ENCODE results near the gene PLRG1.

The PLRG1 gene

DNA sequence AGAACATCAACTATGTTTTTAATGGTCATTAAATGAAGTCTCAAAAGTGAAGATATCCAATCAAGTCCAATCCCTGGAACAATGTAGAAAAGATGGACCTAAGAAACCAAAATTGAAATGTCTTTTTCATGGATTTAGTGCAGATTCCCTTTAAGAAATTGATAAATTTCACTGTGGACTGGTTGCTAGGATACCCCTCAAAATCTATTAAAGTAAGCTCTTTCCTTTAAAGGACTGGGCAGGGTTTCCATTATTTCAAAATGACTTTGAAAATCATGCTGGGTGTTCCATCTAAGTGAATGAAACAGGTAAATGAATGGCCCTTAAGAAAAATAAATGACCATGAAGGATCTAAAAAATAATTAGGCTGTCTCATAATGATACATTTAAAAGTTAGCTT lies 28.6 kb downstream of the PLRG1 start:
- no peak for DNase-seq (ENCODE audit: low read depth, low spot score)

GRCh38 chr4:154519214-154519613 lies 31.0 kb downstream of the PLRG1 start:
- DNase-seq (ENCODE audit: low read depth, low spot score) = no peak

DNA sequence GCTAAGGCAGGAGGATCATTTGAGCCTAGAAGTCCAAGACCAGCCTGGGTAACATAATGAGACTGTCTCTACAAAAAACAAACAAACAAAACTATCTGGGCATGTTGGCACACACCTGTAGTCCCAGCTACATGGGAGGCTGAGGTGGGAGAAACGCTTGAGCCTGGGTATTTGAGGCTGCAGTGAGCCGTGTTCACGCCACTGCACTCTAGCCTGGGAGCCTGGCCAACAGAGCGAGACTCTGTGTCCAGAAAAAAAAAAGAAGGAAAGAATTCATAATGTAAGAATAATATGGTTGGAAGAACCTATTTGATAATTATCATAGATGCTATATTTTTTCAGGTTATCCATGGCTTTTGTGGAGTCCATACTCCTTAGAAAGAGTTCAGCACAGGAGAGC lies 32.6 kb downstream of the PLRG1 start:
- DNase-seq (ENCODE audit: low read depth, low spot score) = no peak

GRCh38 chr4:154516318-154517029 lies 33.7 kb downstream of the PLRG1 start:
- DNase-seq (ENCODE audit: low read depth, low spot score) = no peak

DNA sequence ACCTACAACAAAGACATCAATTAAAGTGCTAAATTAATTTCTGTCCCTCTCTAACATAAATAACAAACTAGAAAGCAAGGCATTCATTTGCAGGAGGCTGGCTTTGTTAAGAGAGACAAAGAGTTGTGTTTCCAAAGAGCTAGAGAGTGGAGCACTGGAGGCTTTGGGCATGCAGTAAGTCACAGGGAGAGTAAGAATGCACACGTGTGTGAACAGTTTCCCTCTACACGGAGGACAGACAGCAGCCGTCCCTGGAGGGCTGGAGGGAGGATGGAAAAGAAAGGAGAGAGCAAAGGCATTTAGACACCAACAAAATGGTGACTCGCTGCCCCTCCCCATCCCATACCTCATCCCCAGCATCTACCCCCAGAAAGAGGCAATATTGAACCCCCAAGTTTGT lies 38.2 kb downstream of the PLRG1 start:
- no peak for DNase-seq (ENCODE audit: low read depth, low spot score)

GRCh38 chr4:154511548-154511947 lies 38.7 kb downstream of the PLRG1 start:
- DNase-seq (ENCODE audit: low read depth, low spot score) = no peak

GRCh38 chr4:154507156-154507555 lies 43.0 kb downstream of the PLRG1 start:
- DNase-seq (ENCODE audit: low read depth, low spot score) = no peak

DNA sequence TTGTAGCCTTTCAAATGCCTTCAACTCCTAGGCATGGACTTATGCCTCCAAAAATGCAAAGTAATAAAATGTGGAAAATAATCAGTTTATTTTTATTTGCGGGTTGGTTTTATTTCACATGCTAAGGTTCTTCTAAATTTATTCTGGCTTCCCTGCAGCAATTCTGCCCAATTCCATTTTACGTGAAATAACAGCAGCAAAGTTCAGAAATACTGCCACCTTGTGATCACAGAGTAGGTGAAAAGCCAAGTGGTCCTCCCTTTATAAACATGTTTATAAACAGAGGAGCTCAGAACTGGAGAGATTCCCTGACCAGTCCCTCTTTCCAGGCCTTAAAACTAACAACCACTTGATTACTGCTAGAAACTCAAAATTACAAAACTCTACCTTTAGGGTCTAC lies 43.9 kb downstream of the PLRG1 start:
- DNase-seq (ENCODE audit: low read depth, low spot score) = peak; percentile 70

GRCh38 chr4:154503598-154503997 lies 46.6 kb downstream of the PLRG1 start:
- peak; percentile 23 for DNase-seq (ENCODE audit: low read depth, low spot score)

GRCh38 chr4:154502111-154502510 lies 48.1 kb downstream of the PLRG1 start:
- no peak for DNase-seq (ENCODE audit: low read depth, low spot score)

GRCh38 chr4:154497889-154498288 lies 52.3 kb downstream of the PLRG1 start:
- peak; percentile 66 for DNase-seq (ENCODE audit: low read depth, low spot score)

DNA sequence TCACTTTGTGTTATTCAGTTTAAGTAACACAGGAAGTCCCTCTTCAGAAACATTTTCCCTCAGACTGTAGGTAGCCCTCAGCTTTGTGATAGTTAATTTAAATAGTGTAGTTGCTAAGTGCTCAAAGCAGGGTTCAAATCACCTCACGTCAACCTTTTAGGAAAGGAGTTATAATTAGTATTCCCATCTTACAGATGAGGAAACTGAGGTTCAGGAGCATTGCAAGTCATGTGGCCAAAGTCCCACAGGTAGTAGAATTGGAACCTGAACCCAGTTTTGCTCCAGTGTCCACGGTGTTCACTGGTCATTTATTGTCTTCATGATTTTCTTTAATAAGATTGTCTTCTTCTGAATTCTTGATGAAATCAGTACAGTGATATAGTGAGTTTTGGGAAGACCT lies 54.3 kb downstream of the PLRG1 start:
- DNase-seq (ENCODE audit: low read depth, low spot score) = no peak

- no peak for DNase-seq (ENCODE audit: low read depth, low spot score)
These were observed 57.9 kb downstream of the PLRG1 start for GRCh38 chr4:154492288-154492687.

DNA sequence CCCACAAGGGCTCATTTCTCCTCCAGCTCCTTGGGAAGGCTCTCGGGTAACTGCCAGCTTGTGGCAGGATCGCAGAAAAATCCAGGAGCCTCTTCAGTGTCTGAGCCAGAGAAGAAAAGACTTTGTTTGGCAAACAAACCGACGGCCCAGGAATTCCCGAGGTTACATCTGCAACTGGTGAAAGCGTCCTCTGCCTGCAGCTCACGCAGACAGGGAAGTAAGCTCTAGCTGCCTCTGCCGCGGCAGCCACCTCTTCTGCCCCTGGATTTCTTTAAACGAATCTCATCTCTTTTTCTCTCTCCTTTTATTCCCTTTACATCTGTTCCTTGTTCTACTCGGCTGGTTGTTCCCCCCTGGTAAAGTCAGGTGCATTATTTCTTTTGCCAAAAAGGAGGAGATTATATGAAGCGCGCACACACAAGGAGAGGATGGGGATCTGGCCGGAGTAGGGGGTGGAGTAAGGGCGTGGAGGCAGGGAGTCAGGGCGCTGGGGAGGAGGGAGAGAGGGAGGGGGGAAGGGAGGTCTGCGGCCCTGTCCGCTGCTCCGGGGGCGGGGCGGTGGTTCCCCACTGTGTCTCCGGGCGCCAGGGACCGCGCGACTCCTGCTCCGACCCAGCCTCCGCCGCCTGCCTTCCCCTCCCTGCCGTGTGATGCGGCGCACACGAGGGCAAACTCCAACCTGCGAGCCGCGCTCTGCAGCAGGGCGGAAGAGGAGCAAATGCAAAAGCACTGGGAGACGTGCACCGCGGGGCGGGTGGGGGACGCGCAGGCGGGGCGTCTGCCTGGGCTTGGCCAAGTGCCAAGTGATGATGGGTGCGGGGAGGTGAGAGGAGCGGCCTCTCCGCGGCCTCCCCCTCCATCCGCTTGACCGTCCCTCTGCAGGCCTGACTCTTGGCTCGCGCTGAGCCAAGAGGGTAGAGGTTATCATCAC lies 58.6 kb downstream of the PLRG1 start, which contains the start of gene DCHS2:
Gene DCHS2 (minus strand): TSS at position 459 of the 931 bp plus-strand sequence. CDS start 444 bp downstream, at position 15.
- DNase-seq (ENCODE audit: low read depth, low spot score) = peak; percentile 44

- peak; percentile 23 for DNase-seq (ENCODE audit: low read depth, low spot score)
These were observed 59.4 kb downstream of the PLRG1 start for GRCh38 chr4:154490583-154491340.

DNA sequence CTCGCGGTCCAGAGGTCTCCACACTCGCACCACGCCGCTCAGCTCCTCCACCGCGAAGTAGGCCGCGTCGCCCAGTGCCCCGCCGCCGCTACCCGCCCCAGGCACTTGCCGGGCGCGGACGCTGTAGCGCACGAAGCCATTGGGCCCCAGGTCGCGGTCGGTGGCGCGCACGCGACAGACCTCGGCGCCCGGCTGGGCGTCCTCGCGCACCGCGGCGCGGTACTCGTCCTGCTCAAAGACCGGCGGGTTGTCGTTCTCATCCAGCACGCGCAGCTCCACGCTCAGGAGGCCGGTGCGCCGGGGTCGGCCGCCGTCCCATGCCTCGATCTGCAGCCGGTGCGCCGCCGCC lies 60.0 kb downstream of the PLRG1 start:
- DNase-seq (ENCODE audit: low read depth, low spot score) = peak; percentile 6

- DNase-seq (ENCODE audit: low read depth, low spot score) = no peak
These were observed 60.5 kb downstream of the PLRG1 start for GRCh38 chr4:154489558-154490233.

DNA sequence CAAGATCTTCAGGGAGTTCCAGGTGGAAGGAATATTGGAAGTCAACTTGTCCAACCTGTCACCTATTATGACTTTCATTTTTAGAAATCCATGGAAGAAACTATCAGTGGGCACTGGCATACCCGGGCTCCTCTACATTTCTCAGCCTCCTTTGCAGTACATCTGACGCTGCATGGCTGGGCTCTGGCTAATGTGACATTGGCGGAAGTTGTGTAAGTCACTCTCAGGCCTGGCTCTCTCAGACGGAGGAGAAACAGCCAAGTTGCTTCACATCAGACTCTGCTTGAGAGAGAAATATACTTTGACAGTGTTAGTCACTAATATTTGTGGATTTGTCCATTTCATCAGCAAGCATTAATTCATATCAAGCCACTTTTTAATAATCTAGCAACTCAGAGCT lies 63.1 kb downstream of the PLRG1 start:
- DNase-seq (ENCODE audit: low read depth, low spot score) = no peak

DNA sequence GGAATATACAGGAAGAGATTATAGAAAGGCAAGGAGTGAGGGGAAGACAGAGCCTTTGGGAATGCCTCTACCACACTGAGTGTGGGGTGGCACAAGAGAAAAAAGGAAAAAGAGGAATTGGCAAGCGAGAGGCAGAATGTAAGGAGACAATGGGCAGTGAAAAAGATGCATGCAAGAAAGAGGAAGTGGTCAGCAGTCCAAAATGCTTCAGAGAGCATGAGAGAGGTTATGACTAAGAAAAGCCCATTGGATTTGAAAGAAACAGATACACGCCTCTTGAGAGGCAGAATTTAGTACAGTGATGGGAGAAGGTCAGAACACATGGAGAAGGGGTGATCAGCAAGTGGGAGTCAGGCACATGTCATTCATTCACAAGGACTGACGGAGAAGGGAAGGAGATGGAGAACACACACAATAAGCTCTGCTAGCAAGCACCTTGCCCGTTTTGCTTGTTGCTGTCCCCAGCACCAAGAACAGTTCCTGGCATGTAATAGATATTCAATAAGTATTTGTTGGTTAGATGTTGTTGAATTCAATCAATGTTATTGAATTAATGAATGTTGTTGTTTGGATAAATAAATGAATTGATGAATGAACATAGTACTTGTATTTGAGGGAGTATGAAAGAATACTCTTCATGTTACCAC lies 65.0 kb downstream of the PLRG1 start:
- DNase-seq (ENCODE audit: low read depth, low spot score) = no peak

Data from astrocyte of the hippocampus (primary cell).